Epithelial cell of esophagus (primary cell): ENCODE results near the gene PKD2.
"Not testable (repeated sequence)": the region's sequence is repeated elsewhere in the genome, so short reads cannot be mapped to it uniquely, and the experiment has no call there.

Experiments used
- DNase-seq: peaks from one replicate; pipeline ENCODE4 v3.0.0; 2010; ENCODE audit warnings: low read depth
- H3K4me3 ChIP-seq: 2 replicates; pipeline ENCODE4 v1.5.1; 2011; ENCODE audit warnings: mild to moderate bottlenecking, low read length, control low read depth
- CTCF ChIP-seq: IDR thresholded peaks from 2 replicates; pipeline ENCODE4 v1.5.1; 2011; ENCODE audit warnings: low read depth, mild to moderate bottlenecking, low read length, control low read depth, inconsistent platforms; ENCODE audit not compliant: insufficient read depth; ENCODE audit errors: missing control alignments

Gene PKD2

GRCh38 chr4:88107406-88108107 lies 100.1 kb downstream of the PKD2 start:
- H3K4me3 ChIP-seq = no peak overlapping the region
- DNase-seq = no peak
- TF ChIP-seq CTCF = no peak

GRCh38 chr4:88108108-88108465 lies 100.7 kb downstream of the PKD2 start:
- not testable (repeated sequence) for DNase-seq, H3K4me3 ChIP-seq

DNA sequence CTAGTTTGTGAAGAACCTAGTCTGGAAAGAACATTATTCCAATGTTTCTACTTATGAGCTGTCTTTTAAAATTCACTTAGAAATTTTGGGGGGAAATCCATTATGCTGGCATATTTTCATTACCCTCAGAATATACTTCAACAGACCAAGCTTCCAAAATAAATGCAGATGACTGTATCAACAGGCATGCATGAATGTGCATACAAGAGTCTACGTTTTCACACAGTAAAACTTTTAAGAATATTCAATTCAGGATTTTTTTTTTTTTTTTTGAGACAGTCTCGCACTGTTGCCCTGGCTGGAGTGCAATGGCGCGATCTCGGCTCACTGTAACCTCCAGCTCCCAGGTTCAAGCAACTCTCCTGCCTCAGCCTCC lies 101.3 kb downstream of the PKD2 start:
- no peak for TF ChIP-seq CTCF
- DNase-seq = no peak
- no peak overlapping the region for H3K4me3 ChIP-seq

DNA sequence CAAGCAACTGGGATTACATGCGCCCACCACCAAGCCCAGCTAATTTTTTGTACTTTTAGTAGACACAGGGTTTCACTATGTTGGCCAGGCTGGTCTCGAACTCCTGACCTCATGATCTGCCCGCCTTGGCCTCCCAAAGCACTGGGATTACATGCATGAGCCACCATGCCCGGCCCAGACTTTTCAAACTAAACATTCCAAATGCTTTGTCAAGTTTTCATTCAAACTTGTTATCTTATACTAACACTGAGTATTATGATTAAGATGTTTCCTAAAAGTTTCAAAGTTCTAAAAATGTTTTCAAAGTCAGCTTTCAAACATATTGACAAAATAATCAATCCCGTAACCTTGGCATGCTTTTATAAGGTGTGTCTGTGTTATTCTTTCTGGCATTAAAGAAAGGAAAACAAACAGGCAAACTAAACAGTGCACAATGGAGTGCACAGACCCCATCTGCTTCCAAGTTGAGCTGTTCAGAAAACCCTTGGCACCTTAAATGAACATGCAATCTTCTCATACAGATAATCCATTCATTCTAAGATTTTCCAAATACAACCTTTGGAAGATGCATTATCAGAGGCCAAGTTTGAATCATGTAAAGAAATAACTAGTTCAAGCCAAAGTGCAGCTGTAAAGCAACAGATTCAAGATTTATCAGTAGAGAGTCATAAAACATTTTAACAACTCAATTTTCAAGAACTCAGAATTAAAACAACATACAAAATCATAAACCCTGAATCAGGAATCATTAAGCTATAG lies 101.9 kb downstream of the PKD2 start:
- no peak for DNase-seq
- H3K4me3 ChIP-seq = no peak overlapping the region
- TF ChIP-seq CTCF = no peak

GRCh38 chr4:88110826-88111225 lies 103.4 kb downstream of the PKD2 start:
- peak; percentile 19 for DNase-seq
- H3K4me3 ChIP-seq = no peak overlapping the region
- TF ChIP-seq CTCF = no peak

GRCh38 chr4:88112856-88113255 lies 105.4 kb downstream of the PKD2 start:
- DNase-seq = no peak
- TF ChIP-seq CTCF = no peak
- no peak overlapping the region for H3K4me3 ChIP-seq

DNA sequence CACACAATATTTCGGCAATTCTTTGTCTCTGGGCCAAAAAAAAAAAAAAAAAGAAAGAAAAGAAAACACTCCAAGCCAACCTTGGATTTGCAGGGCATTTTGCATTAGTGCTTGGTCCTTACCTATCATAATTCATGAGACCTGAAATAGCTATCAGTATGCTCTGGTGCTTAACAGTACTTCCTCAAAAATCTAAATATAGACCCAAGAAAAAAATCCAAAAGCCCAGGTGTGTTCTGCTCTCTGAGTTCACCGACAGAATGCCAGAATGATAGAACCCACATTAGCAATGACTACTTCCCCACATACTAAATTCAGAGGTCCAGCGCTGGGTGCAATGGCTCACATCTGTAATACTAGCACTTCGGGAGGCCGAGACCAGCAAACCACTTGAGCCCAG lies 108.2 kb downstream of the PKD2 start:
- no peak overlapping the region for H3K4me3 ChIP-seq
- no peak for TF ChIP-seq CTCF
- no peak for DNase-seq
